ENCODE measurements around the gene ZNF451. TPM values are rescaled to one million over a fixed set of nuclear protein-coding genes. Genes with fewer than 3 reads are reported as not detected.

ZNF451 gene
- polyA plus RNA-seq, 1 of the 3 experiments (the other 2 are of a cell fraction): 8.5 TPM

- POLR2A ChIA-PET: no interaction called here
- no peak overlapping the region for H3K4me2 ChIP-seq
- peaks cover 54% of the 10 kb centered on the region for H3K79me2 ChIP-seq (ENCODE audit: insufficient read depth)
- no peak overlapping the region for H3K27ac ChIP-seq (ENCODE audit: low read depth in 2 of 2, low read length in 1 of 2)
- H4K20me1 ChIP-seq (ENCODE audit: insufficient read depth): no peaks in the 10 kb centered on the region
- peaks cover 51 to 74% of the 10 kb centered on the region in 2 experiments for H3K36me3 ChIP-seq (replicated peaks in 1 of 2; ENCODE audit: control insufficient read depth in 1 of 2, insufficient read depth in 2 of 2, low read length in 1 of 2)
- no peak for TF ChIP-seq MEF2A (IDR thresholded peaks at IDR 0.05; ENCODE audit: borderline replicate concordance, low read depth)
- TF ChIP-seq FOXJ3 (CRISPR knock-in tag; IDR thresholded peaks at IDR 0.05): no peak
- TF ChIP-seq GABPA (IDR thresholded peaks at IDR 0.05; ENCODE audit: low read depth): no peak
- no peak for TF ChIP-seq POLR2AphosphoS5 (IDR thresholded peaks at IDR 0.05; ENCODE audit: low read depth, low read length)
- TF ChIP-seq PBX3 (IDR thresholded peaks at IDR 0.05): no peak
- no peak for TF ChIP-seq RAD21 (IDR thresholded peaks at IDR 0.05; ENCODE audit: low read length)
- no peak for TF ChIP-seq RXRA (IDR thresholded peaks at IDR 0.05; ENCODE audit: borderline replicate concordance, low read depth)
- TF ChIP-seq EP300 (IDR thresholded peaks at IDR 0.05; ENCODE audit: borderline replicate concordance in 1 of 2, low read depth in 1 of 2, low read length in 1 of 2): no peak
- no peak for TF ChIP-seq CHD2 (IDR thresholded peaks at IDR 0.05; ENCODE audit: low read length, partially characterized antibody)
- no peak for TF ChIP-seq NFIC (IDR thresholded peaks at IDR 0.05; ENCODE audit: borderline replicate concordance)
- TF ChIP-seq ZBTB33 (IDR thresholded peaks at IDR 0.05; ENCODE audit: borderline replicate concordance, low read depth): no peak
- TF ChIP-seq SIN3A (IDR thresholded peaks at IDR 0.05; ENCODE audit: borderline replicate concordance, low read depth, low read length): no peak
- no peak for TF ChIP-seq CTCF (IDR thresholded peaks at IDR 0.05)
- no peak for TF ChIP-seq USF2 (IDR thresholded peaks at IDR 0.05; ENCODE audit: borderline replicate concordance, low read depth, low read length)
- TF ChIP-seq RFX5 (IDR thresholded peaks at IDR 0.05; ENCODE audit: low read length): no peak
- TF ChIP-seq EZH2phosphoT487 (IDR thresholded peaks at IDR 0.05; ENCODE audit: borderline replicate concordance, low read depth): no peak
- H2AFZ ChIP-seq (ENCODE audit: low read depth): no peak overlapping the region
- no peaks in the 10 kb centered on the region for H3K27me3 ChIP-seq (ENCODE audit: insufficient read depth)
- no peaks in the 10 kb centered on the region for H3K9me3 ChIP-seq
- DNase-seq: no peak
- CTCF ChIA-PET: no interaction called here
- H3K4me3 ChIP-seq (ENCODE audit: low read depth in 2 of 2, low read length in 1 of 2): no peak overlapping the region
- H3K9ac ChIP-seq: no peak overlapping the region
- peaks cover 24% of the 10 kb centered on the region for H3F3A ChIP-seq (replicated peaks; ENCODE audit: insufficient read depth)
- no peaks in the 10 kb centered on the region; the same call in 1 of the 2 replicates for H3K9me2 ChIP-seq
- no peaks in the 10 kb centered on the region; a peak in 2 of 4 replicates for H3K4me1 ChIP-seq (ENCODE audit: control insufficient read depth in 1 of 2, insufficient read depth in 2 of 2, low read depth in 1 of 2, low read length in 1 of 2)
These were observed 103.2 kb downstream of the ZNF451 start for GRCh38 chr6:57193177-57193576.
